Esophagus squamous epithelium (tissue), 4 donors: ENCODE results near the gene UGT2A3.

ENCODE experiments used
- POLR2A ChIP-seq, 4 donors: fragments of 450-650 bp; IDR thresholded peaks; one replicate each; pipeline ENCODE4 v1.6.1; 2017; ENCODE audit warnings: antibody characterized with exemption in 4 of 4, mild to moderate bottlenecking in 4 of 4, moderate library complexity in 3 of 4
- TF ChIP-seq, protein P1 (sequence below), 6 experiments: fragments of 450-650 bp in 4 of 6; fragments of 200-600 bp in 2 of 6; sonication (generic) in 2 of 6; IDR thresholded peaks; one replicate each; pipeline ENCODE4 v1.5.1; 2016 to 2019; ENCODE audit warnings: antibody characterized with exemption in 6 of 6, mild to moderate bottlenecking in 4 of 6, moderate library complexity in 4 of 6

DNA sequence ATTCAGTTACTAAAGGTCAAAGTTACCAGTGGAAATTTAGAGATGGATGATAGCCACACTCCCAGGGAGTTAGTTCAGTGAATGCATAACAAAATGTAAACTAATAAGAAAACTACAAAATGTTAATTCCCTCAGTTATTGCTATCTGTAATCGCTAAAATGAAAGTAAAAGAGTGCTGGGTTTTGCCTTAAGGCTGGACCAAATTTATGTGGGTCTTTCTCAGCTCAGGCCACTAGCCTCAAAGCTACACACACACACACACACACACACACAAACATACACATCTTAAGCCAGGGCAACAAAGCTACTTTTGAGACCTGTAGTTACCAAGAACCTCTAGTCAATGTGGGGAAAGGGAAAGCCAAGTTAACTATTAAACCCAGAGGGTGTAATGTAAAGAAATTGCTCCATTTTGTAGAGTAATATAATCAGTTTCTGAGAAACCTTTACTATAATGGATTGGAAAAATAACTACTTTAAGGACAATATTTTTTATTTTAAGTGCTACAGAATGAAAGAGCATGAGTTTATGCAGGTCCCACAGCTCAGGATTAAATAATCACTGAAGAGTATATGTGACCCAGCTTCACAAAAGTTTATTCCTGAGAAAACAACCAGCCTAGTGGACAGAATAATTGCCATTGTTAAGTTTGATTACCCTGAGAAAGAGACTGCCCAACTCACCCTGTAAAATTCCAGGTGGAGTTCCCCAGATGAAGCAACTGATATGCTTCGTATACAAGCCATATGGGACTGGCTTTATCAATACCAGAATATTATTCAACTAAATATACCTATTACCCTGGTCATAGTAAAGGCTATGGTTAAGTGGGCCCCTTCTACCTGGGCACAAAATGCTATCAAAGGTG lies 8.9 kb upstream of the UGT2A3 start:
- TF ChIP-seq, protein P1, sequence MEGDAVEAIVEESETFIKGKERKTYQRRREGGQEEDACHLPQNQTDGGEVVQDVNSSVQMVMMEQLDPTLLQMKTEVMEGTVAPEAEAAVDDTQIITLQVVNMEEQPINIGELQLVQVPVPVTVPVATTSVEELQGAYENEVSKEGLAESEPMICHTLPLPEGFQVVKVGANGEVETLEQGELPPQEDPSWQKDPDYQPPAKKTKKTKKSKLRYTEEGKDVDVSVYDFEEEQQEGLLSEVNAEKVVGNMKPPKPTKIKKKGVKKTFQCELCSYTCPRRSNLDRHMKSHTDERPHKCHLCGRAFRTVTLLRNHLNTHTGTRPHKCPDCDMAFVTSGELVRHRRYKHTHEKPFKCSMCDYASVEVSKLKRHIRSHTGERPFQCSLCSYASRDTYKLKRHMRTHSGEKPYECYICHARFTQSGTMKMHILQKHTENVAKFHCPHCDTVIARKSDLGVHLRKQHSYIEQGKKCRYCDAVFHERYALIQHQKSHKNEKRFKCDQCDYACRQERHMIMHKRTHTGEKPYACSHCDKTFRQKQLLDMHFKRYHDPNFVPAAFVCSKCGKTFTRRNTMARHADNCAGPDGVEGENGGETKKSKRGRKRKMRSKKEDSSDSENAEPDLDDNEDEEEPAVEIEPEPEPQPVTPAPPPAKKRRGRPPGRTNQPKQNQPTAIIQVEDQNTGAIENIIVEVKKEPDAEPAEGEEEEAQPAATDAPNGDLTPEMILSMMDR (IDR thresholded peaks at IDR 0.05): no peak
- no peak for TF ChIP-seq POLR2A (IDR thresholded peaks at IDR 0.05)
